SIG-M5 treated with dmso at 0.1 percent for 504 hours (cell line): ENCODE data around the gene PROX1.
"Not testable (repeated sequence)": the region's sequence is repeated elsewhere in the genome, so short reads cannot be mapped to it uniquely, and the experiment has no call there.

Experiments used
- DNase-seq: peaks from one replicate; lab custom pipeline; 2025; ENCODE audit not compliant: unreplicated experiment; lab: John Stamatoyannopoulos, UW

The PROX1 gene

GRCh38 chr1:214066936-214067335, 79.2 kb downstream of the PROX1 start:
- no peak for DNase-seq

- no peak for DNase-seq
Observed at GRCh38 chr1:214067397-214067796, 79.6 kb downstream of the PROX1 start.

GRCh38 chr1:214067853-214068703, 80.3 kb downstream of the PROX1 start:
- DNase-seq = no peak

GRCh38 chr1:214068979-214069378, 81.2 kb downstream of the PROX1 start:
- DNase-seq = no peak

GRCh38 chr1:214071469-214071868, 83.7 kb downstream of the PROX1 start:
- DNase-seq = no peak

- DNase-seq = no peak
Observed at GRCh38 chr1:214072426-214073157, 84.8 kb downstream of the PROX1 start.

GRCh38 chr1:214074477-214074876, 86.7 kb downstream of the PROX1 start:
- no peak for DNase-seq

GRCh38 chr1:214075305-214075998, 87.7 kb downstream of the PROX1 start:
- DNase-seq = no peak

GRCh38 chr1:214075999-214076707, 88.4 kb downstream of the PROX1 start:
- no peak for DNase-seq

GRCh38 chr1:214076708-214077065, 88.9 kb downstream of the PROX1 start:
- no peak for DNase-seq

- no peak for DNase-seq
Observed at GRCh38 chr1:214078950-214079349, 91.2 kb downstream of the PROX1 start.

GRCh38 chr1:214085325-214085724, 97.6 kb downstream of the PROX1 start:
- no peak for DNase-seq

- DNase-seq = no peak
Observed at GRCh38 chr1:214086945-214087344, 99.2 kb downstream of the PROX1 start.

GRCh38 chr1:214089003-214089402, 101.2 kb downstream of the PROX1 start:
- DNase-seq = not testable (repeated sequence)
